ENCODE measurements around the gene MACROD2. TPM values are rescaled to one million over a fixed set of nuclear protein-coding genes. Genes with fewer than 3 reads are reported as not detected.

MACROD2 gene
- total and polyA plus RNA-seq, 2 of the 4 experiments (the other 2 are of a cell fraction): not detected

DNA sequence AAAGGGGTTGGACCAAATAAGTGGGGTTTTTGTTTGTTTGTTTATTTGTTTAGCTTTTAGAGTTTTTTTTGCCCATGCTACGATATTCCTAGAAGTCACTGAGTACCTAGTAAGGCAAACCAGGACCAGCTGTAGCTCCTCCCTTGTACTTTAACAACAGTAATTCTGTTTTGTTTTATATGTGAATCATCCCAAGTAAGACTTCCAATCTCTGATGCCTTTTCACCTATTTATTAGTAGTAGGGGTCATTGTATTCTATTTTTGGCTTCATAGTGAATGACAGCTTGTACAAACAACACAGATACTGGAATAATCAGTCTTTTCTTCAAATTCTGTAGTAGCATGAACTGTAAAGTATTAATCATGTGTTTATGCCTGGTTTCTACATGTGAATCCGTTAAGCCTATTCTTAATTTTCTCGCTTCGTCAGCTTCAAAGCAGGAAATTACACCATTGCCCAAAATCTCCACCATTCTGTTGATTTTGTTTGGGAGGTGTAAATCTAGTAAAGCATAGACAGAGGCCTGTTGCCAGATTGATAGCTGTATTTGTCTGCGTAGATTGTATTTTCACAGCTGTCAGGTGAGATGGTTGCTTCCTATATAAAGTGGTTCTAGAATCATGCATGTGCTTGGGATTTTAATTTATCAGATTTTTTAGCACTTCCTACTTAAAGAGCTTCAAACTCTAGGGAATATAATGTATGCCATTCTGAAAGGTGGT, 493.6 kb downstream of the MACROD2 start:
- no peaks in the 10 kb centered on the region for H3K79me1 ChIP-seq (ENCODE audit: low read depth in 1 of 2, low read length in 2 of 2)
- no peak overlapping the region for H3K18ac ChIP-seq (ENCODE audit: low read depth, low read length)
- no peak overlapping the region for H3K23ac ChIP-seq (ENCODE audit: low read depth, low read length)
- no TSS peak for BruUV-seq (replicated peaks)
- H3K56ac ChIP-seq (ENCODE audit: extremely low read depth, insufficient read depth, low read length): no peak overlapping the region
- no peak overlapping the region for H3K27ac ChIP-seq (ENCODE audit: insufficient read depth, low read length)
- ATAC-seq (ENCODE audit: low read depth): no peak
- dilution Hi-C loops (cut with HindIII; ENCODE audit: low sequenced_read_pairs, unreplicated experiment): no loop called here
- H3K4me3 ChIP-seq (ENCODE audit: insufficient read depth, low read depth, low read length): no peak overlapping the region
- no peak overlapping the region for H2AFZ ChIP-seq (replicated peaks; ENCODE audit: low read length, poor library complexity)
- no peaks in the 10 kb centered on the region for H3K9me1 ChIP-seq (ENCODE audit: insufficient read depth, low read length)
- no peak overlapping the region for H2AK5ac ChIP-seq (ENCODE audit: low read depth, low read length)
- POLR2A ChIA-PET (ENCODE audit: unreplicated experiment): no interaction called here
- H2BK20ac ChIP-seq (ENCODE audit: low read depth, low read length): no peak overlapping the region
- CTCF ChIA-PET: no interaction called here
- no peaks in the 10 kb centered on the region for H3K9me3 ChIP-seq (ENCODE audit: control insufficient read depth, insufficient read depth, low read length)
- WGBS, 2 experiments (ENCODE audit: extremely low coverage in 2 of 2, insufficient read length in 1 of 2): no CpG with 5 or more reads among the region's 5 CpGs
- no peak overlapping the region for H2BK15ac ChIP-seq (ENCODE audit: low read depth, low read length)
- no peak overlapping the region for H2BK120ac ChIP-seq (ENCODE audit: low read depth, low read length)
- H4K20me1 ChIP-seq (ENCODE audit: insufficient read depth, low read length): no peaks in the 10 kb centered on the region
- DNase-seq: no peak
- no peak for TF ChIP-seq CHD1 (IDR thresholded peaks at IDR 0.05; ENCODE audit: low read depth, low read length)
- TF ChIP-seq RCOR1 (IDR thresholded peaks at IDR 0.05; ENCODE audit: insufficient replicate concordance, low read length): no peak
- TF ChIP-seq MAZ (IDR thresholded peaks at IDR 0.05; ENCODE audit: borderline replicate concordance, low read depth, low read length): no peak
- TF ChIP-seq MAFK (IDR thresholded peaks at IDR 0.05; ENCODE audit: low read depth, low read length): no peak
- no peak for TF ChIP-seq NFE2L2 (IDR thresholded peaks at IDR 0.05; ENCODE audit: low read depth, low read length)
- TF ChIP-seq, protein P1, sequence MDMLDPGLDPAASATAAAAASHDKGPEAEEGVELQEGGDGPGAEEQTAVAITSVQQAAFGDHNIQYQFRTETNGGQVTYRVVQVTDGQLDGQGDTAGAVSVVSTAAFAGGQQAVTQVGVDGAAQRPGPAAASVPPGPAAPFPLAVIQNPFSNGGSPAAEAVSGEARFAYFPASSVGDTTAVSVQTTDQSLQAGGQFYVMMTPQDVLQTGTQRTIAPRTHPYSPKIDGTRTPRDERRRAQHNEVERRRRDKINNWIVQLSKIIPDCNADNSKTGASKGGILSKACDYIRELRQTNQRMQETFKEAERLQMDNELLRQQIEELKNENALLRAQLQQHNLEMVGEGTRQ (IDR thresholded peaks at IDR 0.05; ENCODE audit: low read depth, low read length): no peak
- H2AK9ac ChIP-seq (replicated peaks; ENCODE audit: low read depth, low read length, poor library complexity): no peak overlapping the region
- no peak overlapping the region for H4K91ac ChIP-seq (ENCODE audit: insufficient read depth, low read depth, low read length)
- H3K4ac ChIP-seq (ENCODE audit: low read depth, low read length): no peak overlapping the region
- H3K27me3 ChIP-seq (ENCODE audit: control insufficient read depth, insufficient read depth, low read length): no peaks in the 10 kb centered on the region
- intact Hi-C loops (cut with micrococcal nuclease): no loop called here
- no peak overlapping the region for H3K14ac ChIP-seq (replicated peaks; ENCODE audit: low read depth, low read length)
- no peak overlapping the region for H3K9ac ChIP-seq (ENCODE audit: low read depth, low read length)
- no peak overlapping the region for H4K8ac ChIP-seq (ENCODE audit: low read depth in 2 of 2, low read length in 2 of 2)
- no peaks in the 10 kb centered on the region for H3K36me3 ChIP-seq (ENCODE audit: control insufficient read depth, insufficient read depth, low read length)
- no peak overlapping the region for H3K4me2 ChIP-seq (ENCODE audit: low read depth, low read length)
- H4K5ac ChIP-seq (ENCODE audit: low read depth, low read length): no peak overlapping the region
- H2BK5ac ChIP-seq (ENCODE audit: low read depth, low read length, poor library complexity, severe bottlenecking): no peak overlapping the region
- in situ Hi-C loops (cut with MboI; ENCODE audit: low sequenced_read_pairs): no loop called here
- H3K4me1 ChIP-seq (ENCODE audit: control insufficient read depth, insufficient read depth, low read length): no peaks in the 10 kb centered on the region

Measured in IMR-90 (cell line).